MM.1S (cell line): ENCODE data around the gene SH3TC1.

ENCODE experiments used
- CTCF ChIP-seq: fragments of 300-600 bp; sonication (generic); IDR thresholded peaks from 2 replicates; pipeline ENCODE4 v1.5.1; 2016; ENCODE audit warnings: antibody characterized with exemption, low read length, mixed read lengths
- EZH2phosphoT487 ChIP-seq: fragments of 300-600 bp; sonication (generic); IDR thresholded peaks from 2 replicates; pipeline ENCODE4 v1.6.1; 2018; ENCODE audit warnings: antibody characterized with exemption, low read length

- TF ChIP-seq CTCF (no peak), EZH2phosphoT487 (no peak)
Observed at GRCh38 chr4:8244001-8244757, 45.1 kb downstream of the SH3TC1 start.
